ENCODE results near the gene CHST6.
"Not testable (repeated sequence)": the region's sequence is repeated elsewhere in the genome, so short reads cannot be mapped to it uniquely, and the experiment has no call there.

Gene CHST6

DNA sequence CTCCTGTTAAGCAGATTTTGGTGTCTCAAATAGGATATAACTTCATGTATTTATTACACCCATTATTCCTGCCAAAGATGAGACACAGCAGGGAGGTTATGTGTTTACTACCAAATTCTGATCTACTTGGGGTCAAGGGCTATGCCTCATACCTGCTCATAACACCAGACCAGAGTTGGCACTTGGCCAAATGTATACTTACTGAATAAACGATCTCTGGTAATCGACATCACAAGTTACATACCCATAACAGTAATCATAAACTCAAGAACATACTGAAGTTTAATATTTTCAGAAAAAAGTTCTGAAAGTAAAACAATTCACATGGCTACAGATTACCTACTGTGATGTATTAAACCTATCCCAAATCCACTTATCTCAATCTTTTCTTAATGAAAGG, 33.7 kb downstream of the CHST6 start:
- DNase-seq (ENCODE audit: extremely low read depth, low read depth) = no peak
- TF ChIP-seq, protein P1, sequence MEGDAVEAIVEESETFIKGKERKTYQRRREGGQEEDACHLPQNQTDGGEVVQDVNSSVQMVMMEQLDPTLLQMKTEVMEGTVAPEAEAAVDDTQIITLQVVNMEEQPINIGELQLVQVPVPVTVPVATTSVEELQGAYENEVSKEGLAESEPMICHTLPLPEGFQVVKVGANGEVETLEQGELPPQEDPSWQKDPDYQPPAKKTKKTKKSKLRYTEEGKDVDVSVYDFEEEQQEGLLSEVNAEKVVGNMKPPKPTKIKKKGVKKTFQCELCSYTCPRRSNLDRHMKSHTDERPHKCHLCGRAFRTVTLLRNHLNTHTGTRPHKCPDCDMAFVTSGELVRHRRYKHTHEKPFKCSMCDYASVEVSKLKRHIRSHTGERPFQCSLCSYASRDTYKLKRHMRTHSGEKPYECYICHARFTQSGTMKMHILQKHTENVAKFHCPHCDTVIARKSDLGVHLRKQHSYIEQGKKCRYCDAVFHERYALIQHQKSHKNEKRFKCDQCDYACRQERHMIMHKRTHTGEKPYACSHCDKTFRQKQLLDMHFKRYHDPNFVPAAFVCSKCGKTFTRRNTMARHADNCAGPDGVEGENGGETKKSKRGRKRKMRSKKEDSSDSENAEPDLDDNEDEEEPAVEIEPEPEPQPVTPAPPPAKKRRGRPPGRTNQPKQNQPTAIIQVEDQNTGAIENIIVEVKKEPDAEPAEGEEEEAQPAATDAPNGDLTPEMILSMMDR (IDR thresholded peaks at IDR 0.05; ENCODE audit: low read depth, low read length, missing control alignments) = no peak
- H3K4me3 ChIP-seq (replicated peaks; ENCODE audit: low read depth, low read length) = no peak overlapping the region

DNA sequence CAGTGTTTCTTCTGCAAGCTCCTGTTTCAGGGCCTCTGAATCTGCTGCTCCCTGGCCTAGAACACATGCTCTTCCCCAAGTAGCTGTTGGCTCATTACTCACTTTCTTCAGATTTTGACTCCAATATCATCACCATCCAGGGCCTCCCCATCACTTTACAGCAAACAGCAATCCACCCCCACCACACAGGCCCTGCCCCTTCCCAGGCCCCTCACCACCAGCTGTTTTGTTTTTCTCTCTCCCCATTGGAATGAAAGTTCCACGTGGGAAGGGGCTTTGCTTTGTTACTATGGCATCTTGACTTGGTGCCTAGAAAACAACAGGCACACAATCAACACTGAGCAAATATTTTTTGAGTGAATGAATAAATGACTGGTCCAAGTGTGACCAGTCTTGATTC, 34.8 kb downstream of the CHST6 start:
- no peak for DNase-seq (ENCODE audit: extremely low read depth, low read depth)
- H3K4me3 ChIP-seq (replicated peaks; ENCODE audit: low read depth, low read length) = no peak overlapping the region
- TF ChIP-seq, protein P1 (IDR thresholded peaks at IDR 0.05; ENCODE audit: low read depth, low read length, missing control alignments) = no peak

DNA sequence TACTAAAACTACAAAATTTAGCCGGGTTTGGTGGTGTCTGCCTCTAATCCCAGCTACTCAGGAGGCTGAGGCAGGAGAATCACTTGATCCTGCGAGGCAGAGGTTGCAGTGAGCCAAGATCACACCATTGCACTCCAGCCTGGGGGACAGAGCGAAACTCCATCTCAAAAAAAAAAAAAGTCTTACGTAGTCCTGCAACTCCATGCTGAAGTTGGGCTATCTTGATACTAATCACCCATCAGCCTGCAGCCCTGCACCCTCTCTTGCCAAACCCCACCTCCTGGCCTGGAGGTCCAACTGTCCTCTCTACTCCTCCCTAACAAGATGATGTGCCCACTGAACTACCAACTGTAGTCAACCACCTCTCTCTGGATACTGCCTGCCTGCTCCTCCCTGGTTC, 35.5 kb downstream of the CHST6 start:
- DNase-seq (ENCODE audit: extremely low read depth, low read depth) = no peak
- TF ChIP-seq, protein P1 (IDR thresholded peaks at IDR 0.05; ENCODE audit: low read depth, low read length, missing control alignments) = no peak
- H3K4me3 ChIP-seq (replicated peaks; ENCODE audit: low read depth, low read length) = no peak overlapping the region

DNA sequence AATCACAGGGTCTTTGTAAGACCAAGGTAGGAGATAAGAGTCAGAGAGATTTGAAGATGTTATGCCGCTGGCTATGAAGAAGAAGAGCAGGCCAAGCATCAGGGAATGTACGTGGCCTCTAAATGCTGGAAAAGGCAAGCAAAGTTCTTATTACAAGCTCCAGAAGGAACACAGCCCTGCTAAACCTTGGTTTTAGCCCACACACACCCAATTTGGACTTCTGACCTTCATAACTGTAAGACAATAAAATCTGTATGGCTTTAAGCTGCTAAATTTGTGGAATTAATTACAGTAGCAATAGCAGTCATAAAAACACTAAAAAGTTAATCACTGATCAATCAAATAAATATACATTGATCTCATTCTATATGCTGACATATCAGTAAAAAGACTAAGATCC, 36.8 kb downstream of the CHST6 start:
- TF ChIP-seq, protein P1 (IDR thresholded peaks at IDR 0.05; ENCODE audit: low read depth, low read length, missing control alignments) = no peak
- DNase-seq (ENCODE audit: extremely low read depth, low read depth) = no peak
- no peak overlapping the region for H3K4me3 ChIP-seq (replicated peaks; ENCODE audit: low read depth, low read length)

DNA sequence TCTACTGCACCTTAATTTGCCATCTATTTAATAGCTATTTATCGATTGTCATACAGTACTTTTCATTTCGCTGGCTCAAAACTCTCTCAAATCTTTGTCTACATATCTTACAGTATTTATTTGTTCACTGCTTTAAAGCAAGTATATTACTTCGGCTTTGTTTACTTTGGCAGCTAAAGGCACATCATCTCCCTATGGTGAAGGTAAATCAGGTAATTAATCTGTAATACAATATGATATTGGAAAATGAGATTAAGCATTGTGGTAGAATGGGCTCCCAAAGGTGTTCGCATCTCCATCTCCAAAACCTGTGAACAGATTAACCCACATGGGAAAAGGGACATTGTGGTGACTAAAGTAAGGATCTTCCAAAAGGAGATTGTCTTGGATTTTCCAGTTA, 37.2 kb downstream of the CHST6 start:
- TF ChIP-seq, protein P1 (IDR thresholded peaks at IDR 0.05; ENCODE audit: low read depth, low read length, missing control alignments) = no peak
- no peak for DNase-seq (ENCODE audit: extremely low read depth, low read depth)
- H3K4me3 ChIP-seq (replicated peaks; ENCODE audit: low read depth, low read length) = no peak overlapping the region

DNA sequence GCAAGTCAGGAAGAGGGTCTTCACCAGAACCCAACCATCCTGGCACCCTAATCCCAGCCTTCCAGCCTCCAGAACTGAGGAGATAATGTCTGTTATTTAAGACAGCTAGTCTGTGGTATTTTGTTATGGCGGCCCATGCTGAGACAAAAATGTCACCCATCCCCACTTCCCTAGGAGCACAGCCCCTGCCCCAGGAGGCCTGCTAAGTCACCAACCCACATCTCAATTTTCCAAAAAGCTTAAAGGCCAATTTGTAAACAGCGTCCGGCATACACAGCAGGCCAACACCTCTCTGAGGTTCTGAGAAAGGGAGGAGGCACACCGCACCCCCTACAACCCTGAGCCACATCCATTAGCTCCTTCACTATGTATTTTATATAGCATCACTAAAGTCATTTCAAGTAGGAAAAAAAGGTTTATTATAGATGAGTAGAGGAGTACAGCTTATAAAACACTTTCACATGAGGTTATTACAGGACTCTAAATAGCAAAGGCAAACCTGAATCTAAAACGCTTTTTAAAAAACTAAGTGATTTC, 37.7 kb downstream of the CHST6 start:
- DNase-seq (ENCODE audit: extremely low read depth, low read depth) = no peak
- no peak overlapping the region for H3K4me3 ChIP-seq (replicated peaks; ENCODE audit: low read depth, low read length)
- TF ChIP-seq, protein P1 (IDR thresholded peaks at IDR 0.05; ENCODE audit: low read depth, low read length, missing control alignments) = no peak

DNA sequence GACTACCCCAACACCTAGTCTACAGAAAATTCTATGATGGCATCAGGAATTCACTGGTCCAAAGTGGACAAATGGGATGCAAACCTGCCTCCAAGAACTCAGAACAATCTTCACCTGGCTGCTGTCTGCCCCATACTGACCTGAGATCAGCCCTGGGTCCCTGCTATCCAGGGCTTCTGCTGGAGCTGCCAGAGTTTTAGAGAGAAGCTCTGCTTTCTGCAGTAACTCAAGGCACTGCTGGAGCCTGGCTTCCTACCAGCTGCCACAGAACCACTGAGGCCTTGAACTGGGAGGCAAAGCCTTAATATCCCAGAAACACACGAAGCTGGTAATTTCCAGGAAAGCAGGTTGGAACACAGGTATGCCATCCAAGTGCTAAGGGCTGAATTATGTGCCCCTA, 38.3 kb downstream of the CHST6 start:
- no peak overlapping the region for H3K4me3 ChIP-seq (replicated peaks; ENCODE audit: low read depth, low read length)
- DNase-seq (ENCODE audit: extremely low read depth, low read depth) = no peak
- TF ChIP-seq, protein P1 (IDR thresholded peaks at IDR 0.05; ENCODE audit: low read depth, low read length, missing control alignments) = no peak

DNA sequence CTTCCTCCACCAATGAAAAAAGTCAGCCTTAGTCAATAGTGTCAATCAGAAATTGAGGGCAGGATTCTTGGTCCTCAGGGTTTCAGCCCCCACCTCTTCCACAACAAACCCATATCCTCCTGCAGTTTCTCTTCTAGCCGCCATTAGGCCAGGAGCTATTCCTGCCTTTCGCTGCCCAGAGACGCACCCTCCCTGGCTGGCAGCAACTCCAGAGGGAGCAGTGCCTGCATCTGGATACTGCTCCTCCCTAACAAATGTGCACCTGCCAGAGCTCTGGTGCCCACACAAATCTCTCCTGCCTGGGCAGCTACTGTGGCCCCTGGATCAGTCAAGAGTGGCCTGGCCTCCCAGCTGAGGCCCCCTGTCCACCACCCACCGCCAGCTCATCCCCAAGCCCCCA, 38.8 kb downstream of the CHST6 start:
- not testable (repeated sequence) for DNase-seq (ENCODE audit: extremely low read depth, low read depth); H3K4me3 ChIP-seq (replicated peaks; ENCODE audit: low read depth, low read length)
